ENCODE results near the gene CFP. TPM values are rescaled to one million over a fixed set of nuclear protein-coding genes. Genes with fewer than 3 reads are reported as not detected.
A peak's percentile ranks its signal among the peaks of the same experiment; 100 is the strongest.

CFP gene
- total RNA-seq, 4 donors from 2014 or later = 0.83 to 3.8 (median 1.9) TPM

DNA sequence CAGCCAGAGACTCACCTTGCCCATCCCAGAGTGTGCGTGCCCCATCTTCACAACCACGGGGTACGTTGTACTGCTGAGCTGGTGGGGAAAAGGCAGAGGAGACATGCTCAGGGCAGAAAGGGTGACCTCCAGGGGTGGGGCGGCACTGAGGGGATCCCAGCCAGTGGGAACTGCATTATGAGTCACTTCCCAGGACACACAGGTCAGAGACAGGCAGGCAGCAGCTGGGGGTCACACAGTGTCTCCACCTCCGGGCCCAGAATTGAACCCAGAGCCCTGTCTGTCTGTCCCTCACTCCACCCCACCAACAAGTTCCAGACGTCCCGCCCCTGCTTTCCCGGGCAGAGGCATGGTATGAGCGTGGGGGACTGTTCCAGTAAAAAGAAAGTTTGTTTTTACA lies 52.3 kb downstream of the CFP start:
- no peaks in the 10 kb centered on the region for H3K9me3 ChIP-seq
- intact Hi-C loops (cut with DNase I) = no loop called here
- no peak overlapping the region for H3K27ac ChIP-seq
- no peak overlapping the region for H3K4me3 ChIP-seq
- peaks cover 3 to 32% (median 5%) of the 10 kb centered on the region in 3 donors for H3K4me1 ChIP-seq
- H3K27me3 ChIP-seq = no peaks in the 10 kb centered on the region
- TF ChIP-seq, protein P1, sequence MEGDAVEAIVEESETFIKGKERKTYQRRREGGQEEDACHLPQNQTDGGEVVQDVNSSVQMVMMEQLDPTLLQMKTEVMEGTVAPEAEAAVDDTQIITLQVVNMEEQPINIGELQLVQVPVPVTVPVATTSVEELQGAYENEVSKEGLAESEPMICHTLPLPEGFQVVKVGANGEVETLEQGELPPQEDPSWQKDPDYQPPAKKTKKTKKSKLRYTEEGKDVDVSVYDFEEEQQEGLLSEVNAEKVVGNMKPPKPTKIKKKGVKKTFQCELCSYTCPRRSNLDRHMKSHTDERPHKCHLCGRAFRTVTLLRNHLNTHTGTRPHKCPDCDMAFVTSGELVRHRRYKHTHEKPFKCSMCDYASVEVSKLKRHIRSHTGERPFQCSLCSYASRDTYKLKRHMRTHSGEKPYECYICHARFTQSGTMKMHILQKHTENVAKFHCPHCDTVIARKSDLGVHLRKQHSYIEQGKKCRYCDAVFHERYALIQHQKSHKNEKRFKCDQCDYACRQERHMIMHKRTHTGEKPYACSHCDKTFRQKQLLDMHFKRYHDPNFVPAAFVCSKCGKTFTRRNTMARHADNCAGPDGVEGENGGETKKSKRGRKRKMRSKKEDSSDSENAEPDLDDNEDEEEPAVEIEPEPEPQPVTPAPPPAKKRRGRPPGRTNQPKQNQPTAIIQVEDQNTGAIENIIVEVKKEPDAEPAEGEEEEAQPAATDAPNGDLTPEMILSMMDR (IDR thresholded peaks at IDR 0.05) = no peak
- no peak for DNase-seq
- no peaks in the 10 kb centered on the region for H3K36me3 ChIP-seq
- 36% methylated on average over 4 of the region's 9 CpGs; no CpG with 5 or more reads in 1 of the 2 donors for WGBS, 2 donors

DNA sequence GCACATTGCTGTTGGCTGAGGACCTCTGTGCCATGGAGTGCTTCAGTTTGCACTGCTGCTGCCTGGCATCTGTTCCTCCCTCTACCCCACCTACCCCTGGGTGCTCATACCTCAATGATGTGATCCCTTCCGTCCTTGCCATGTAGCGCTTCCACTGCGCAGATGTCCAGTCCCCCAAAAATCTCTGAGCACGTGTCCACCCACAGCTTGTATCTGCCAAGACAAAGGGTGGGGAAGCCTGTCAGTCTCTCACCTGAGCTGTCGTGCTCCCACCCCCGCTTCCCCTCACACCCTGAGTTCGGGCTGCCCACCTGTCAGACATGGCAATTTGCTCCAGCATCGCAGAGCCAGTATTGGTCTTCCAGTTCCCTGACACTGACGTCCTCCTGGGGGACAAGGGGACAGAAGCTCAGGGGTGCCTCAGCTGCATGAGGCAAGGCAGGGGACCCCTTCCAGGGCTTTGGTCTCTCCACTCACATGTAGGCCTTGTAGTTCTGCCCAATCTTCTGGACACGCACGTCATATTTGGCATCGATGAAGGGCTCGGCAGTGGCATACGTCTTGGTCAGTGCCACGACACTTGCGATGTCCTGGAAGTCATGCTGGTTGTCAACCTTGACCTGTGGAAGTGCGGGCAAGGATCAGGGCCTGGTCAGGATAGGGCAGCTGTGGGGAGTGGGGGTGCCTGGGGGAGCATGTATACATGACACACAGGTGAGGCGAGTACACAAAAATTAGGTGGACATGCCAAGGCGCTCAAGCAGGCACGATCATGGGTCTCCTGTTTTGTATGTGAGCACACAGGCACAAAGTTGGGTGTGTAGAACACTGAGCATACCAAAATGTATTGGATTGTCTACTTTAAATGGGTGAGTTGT lies 53.5 kb downstream of the CFP start:
- Histone ChIP-seq H3K9me3 (no peaks in the 10 kb centered on the region), H3K27me3 (no peaks in the 10 kb centered on the region), H3K4me3 (no peak overlapping the region), H3K4me1 (peaks cover 3 to 24% (median 5%) of the 10 kb centered on the region in 3 donors), H3K36me3 (peaks cover 0 to 9% (median 0%) of the 10 kb centered on the region in 3 donors), H3K27ac (no peak overlapping the region)
- TF ChIP-seq, protein P1 (IDR thresholded peaks at IDR 0.05) = no peak
- TF ChIP-seq POLR2A (IDR thresholded peaks at IDR 0.05) = no peak
- 88 to 91% methylated on average over 9 to 20 of the region's 20 CpGs for WGBS, 2 donors
- intact Hi-C loops (cut with DNase I) = no loop called here
- DNase-seq = no peak

DNA sequence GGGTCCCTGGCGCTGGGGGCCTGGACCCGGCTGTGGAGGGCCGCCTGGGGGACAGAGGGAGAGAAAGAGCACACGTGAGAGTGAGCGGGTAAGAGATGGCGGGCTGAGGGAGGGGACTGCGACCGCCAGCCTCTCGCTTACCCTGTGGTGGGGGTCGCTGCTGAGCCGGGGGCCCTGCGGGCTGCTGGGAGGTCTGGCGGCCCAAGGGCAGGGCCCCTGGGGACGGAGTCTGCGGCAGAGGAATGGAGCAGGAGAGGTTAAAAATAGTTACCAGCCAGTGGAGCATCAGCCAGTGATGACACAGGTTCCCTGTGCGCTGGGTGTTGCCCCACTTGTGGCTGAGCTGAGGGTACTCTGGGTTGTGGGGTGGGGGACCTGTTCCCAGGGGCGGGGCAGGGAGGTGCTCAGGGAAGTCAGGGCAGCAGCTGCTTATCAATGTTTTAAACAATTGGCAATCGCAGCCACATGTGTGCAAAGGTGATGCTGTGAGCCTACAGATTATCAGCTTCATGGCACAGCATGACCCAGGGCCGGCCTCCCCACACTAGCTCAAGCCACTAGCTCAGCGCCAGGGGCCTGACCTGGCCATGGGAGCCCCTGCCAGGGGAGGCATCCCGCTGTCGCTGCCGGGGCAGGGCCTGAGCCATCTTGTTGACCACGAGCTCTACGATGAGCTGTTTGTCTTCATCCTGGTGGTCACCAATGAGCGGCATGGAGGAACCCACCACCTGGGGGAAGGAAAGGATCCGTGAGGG lies 55.0 kb downstream of the CFP start:
- H3K9me3 ChIP-seq = no peaks in the 10 kb centered on the region
- peak overlapping the region in 3 of 4 donors; percentile 3 to 51 (median 34) for H3K4me3 ChIP-seq
- H3K36me3 ChIP-seq = peaks cover 0 to 25% (median 0%) of the 10 kb centered on the region in 3 donors
- peaks cover 3 to 24% (median 5%) of the 10 kb centered on the region in 3 donors for H3K4me1 ChIP-seq
- H3K27ac ChIP-seq = peak overlapping the region in 3 of 4 donors; percentile 66 to 69 (median 66)
- no peaks in the 10 kb centered on the region for H3K27me3 ChIP-seq
- DNase-seq = no peak
- WGBS, 2 donors = 73 to 90% methylated on average over 2 to 12 of the region's 27 CpGs
- TF ChIP-seq, protein P1 (IDR thresholded peaks at IDR 0.05) = no peak
- no peak for TF ChIP-seq POLR2A (IDR thresholded peaks at IDR 0.05)
- intact Hi-C loops (cut with DNase I) = no loop called here

DNA sequence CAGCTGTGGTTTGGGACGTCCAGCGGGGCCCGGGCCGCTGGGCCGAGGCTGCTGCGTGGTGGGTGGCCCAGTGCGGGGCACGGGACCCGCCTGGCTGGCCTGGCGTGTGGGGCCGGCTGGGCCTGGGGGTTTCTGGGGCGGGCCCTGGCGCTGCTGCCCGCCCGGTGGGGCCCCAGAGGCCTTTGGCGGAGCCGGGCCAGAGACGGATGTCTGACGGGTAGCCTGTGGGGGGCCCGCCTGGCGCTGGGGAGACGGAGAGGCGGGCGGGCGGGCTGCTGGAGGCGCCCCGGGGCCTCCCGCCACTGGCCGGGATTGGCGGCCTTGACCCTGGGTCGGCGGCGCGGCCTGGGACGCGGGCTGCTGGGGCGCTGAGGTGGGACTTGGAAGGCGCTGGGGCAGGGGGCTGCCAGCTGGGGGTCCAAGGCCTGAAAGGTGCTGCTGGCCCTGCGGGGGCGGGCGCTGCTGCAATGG lies 55.6 kb downstream of the CFP start:
- H3K36me3 ChIP-seq = peaks cover 0 to 31% (median 0%) of the 10 kb centered on the region in 3 donors
- peaks cover 2 to 19% (median 3%) of the 10 kb centered on the region in 3 donors for H3K4me1 ChIP-seq
- H3K9me3 ChIP-seq = no peaks in the 10 kb centered on the region
- peak overlapping the region in 3 of 4 donors; percentile 3 to 51 (median 34) for H3K4me3 ChIP-seq
- no peak for DNase-seq
- WGBS, 2 donors = no CpG with 5 or more reads among the region's 41 CpGs
- intact Hi-C loops (cut with DNase I) = no loop called here
- no peaks in the 10 kb centered on the region for H3K27me3 ChIP-seq
- peak overlapping the region; percentile 61 to 69 (median 66) for H3K27ac ChIP-seq
- TF ChIP-seq, protein P1 (IDR thresholded peaks at IDR 0.05) = no peak
- no peak for TF ChIP-seq POLR2A (IDR thresholded peaks at IDR 0.05)

Data from esophagus squamous epithelium (tissue), 5 donors.